Activated T-helper 1 cell treated with anti-CD3 and anti-CD28 coated beads, Interleukin-2, amount 50 U/mL, for 16 hours (primary cell): ENCODE measurements around the gene NCOA7.

Experiments used
- DNase-seq, 2 donors: peaks; one replicate each; pipeline ENCODE4 v3.0.0-alpha.2; 2020; ENCODE audit warnings: low read depth in 1 of 2, low spot score in 1 of 2

NCOA7 gene

DNA sequence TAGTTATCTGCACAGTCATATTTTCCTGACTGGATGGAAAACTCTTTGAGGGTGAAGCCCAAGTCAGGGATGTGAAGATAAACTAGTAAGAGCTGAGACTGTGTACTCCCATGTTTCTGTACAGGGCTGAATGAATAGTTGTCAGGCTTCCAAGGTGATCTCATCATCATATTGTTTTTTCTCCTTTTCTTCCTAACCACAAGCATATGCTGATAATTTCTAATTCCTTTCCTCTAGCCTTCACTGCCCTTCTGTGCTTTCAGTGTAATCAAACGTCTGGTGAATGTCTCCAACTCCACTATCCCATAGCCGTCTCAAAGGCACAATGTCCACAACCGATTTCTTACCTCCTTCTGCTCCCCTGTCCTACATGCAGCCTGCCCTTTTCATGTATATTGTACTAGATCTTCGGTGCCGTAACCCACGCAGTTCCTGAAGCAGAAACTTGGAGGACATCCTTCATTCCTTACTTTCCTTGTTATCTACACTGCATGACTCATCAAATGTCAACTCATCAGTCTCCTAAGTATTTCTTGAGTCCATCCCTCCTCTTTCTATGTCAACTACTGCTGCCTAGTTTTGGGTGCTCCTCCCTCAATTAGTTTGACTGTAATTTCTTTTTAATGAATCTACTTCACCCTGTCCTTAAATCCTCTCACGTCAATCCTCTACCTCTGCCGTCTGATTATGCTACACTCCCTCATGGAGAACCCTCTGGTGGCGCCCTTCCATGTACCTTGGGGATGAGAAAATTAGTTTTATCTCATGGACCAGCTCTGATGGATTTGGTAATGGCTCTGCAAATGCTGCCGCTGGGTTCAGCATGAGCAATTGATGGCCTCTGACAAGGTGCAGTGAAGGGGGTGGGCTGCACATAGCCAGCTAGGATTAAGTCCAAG, 21.9 kb downstream of the NCOA7 start:
- no peak for DNase-seq

DNA sequence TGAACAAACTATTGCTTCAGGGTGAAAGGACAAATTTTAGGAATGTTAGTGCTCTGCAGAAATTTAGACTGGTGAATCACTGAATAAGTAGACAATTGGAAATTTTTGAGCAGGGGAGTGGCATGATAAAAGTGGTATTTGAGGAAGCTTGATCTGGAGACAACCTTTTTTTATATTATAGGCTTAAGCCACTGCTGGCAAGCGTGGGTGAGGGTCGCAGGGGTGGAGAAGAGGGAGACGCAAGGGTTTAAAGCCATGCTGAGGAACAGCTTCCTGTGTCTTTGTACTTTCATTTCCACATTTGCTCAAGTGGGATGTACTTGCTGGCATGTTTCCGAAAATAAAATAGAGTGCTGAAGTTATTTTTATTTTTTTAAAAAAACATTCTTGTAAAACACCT, 23.7 kb downstream of the NCOA7 start:
- DNase-seq, result no peak

DNA sequence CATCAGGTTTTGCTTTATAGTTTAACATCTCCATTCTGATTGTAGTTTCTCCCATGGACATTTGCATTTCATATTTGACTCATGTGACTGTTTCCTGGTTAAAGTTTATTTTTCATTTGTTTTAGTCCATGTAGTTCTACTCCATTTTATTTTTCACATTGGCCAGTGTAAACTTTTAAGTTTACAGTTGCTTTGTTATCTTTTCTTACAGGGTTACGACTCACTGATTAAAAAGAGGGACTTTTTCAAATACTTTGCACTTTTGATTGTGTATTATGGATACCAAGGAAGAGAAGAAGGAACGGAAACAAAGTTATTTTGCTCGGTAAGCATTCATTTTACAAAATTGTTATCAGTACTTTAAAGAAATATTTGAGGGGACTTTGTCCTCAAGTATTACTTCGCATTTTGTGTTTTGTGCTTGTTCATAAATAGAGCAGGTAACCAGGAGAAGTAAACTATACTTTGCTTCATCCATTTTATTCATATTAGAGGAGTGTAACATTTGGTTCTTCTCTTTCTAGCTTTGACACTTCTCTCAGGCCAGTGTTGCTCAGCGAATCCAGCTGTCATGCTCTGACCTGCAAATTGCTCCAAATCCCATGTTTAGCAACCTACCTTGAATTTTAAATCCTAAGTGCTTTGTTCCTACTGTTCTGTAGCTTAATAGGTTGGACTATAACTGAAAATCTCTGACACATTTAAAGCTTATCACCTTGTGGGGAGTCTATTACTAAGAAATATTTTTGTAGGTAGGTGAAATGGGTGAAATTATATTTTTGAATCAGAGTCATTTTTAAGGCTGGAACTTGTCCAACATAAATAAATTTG, 24.5 kb downstream of the NCOA7 start:
- no peak for DNase-seq

DNA sequence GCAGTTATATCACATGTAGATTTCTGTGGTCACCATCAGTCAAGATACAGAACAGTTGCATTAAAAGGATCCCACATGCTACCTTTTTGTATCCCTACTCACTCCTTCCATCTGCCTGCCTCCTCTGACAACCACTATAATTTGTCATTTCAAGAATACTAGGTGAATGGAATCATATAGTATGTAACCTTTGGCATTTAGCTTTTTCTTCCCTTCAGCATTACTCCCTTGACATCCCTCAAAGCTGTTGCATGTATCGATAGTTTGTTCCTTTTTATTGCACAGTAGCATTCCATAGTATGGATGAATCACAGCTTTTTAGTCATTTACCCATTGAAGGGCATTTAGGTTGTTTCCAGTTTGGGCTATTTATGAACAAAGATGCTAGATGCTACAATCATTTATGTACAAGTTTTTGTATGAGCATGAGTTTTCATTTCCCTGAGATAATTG, 26.1 kb downstream of the NCOA7 start:
- DNase-seq, result no peak

DNA sequence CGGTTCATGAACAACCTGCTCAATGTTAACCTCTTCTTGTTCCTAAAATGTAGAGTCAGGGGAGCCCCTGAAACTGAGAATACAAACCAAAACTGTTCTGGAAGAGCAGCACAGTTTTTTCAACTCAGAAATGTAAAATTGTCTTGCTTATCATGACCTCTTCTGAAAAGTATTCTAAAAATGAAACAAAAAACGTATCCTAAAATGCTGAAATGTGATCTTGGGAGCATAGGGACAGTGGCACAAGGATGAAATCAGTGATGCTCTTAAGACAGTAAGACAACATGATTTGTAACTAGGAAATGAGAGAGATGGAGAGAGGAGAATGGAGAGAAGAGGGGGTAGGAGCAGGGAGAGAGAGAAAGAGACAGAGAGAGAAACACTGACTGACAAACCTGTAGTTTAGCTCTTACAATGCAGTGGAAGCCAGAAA, 27.5 kb downstream of the NCOA7 start:
- no peak for DNase-seq

DNA sequence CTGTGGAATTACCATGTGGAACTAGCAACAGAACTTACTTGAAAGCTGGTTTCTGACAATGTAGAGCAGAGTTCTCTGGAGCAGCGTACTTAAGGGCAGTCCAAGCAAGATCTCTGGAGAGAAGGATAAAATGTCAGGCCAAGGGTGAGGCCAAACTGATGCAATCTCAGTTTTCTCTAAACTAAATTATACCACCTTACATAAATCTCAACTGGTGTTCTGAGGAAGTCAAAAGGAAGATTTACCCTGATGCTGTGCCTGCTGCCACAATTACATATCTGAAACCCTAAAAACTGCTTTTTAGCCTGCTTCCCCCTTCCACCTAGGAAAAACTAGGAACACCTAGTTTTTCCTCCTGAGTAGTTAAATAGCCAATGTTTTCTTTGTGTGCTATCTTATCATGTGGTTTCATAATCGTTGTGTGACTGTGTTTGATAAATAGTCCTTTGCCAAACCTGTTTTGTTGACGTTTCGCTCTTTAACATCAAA, 28.1 kb downstream of the NCOA7 start:
- DNase-seq, result no peak

DNA sequence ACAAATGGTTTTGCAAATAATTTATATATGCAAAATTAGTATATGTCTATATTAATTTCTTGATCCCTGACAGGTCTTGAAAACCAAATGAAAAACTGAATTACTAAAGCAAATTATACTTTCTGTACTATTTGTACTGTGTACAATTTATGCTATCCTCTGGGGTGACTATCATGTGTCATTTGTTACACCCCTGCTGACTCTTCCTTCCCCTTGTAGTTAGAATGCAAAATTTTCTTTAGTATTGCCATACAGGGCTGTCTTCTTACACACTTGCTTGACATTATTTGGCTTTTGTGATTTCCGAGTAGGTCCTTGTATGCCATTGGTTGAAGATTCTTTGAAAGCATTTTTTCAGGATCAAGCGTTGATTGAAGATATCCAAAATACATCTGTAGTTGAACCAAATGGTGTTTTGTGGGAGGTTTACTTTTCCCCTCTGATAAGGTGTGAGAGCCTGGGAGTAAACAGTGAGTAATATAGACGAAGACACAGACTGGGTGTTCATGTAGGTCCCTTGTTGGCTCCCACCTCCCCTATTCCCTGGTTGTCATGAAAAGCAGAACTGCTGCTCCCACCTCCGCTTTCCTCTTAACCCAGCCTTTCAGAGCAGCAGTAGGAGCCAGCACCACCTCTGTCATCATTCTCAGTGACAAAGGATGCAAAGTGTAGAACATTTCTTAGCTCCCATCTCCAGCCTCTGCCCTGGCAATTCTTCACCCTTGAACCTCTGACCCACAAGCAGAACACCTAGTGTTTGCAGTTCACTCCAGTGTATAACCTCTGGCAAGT, 29.0 kb downstream of the NCOA7 start:
- no peak for DNase-seq

DNA sequence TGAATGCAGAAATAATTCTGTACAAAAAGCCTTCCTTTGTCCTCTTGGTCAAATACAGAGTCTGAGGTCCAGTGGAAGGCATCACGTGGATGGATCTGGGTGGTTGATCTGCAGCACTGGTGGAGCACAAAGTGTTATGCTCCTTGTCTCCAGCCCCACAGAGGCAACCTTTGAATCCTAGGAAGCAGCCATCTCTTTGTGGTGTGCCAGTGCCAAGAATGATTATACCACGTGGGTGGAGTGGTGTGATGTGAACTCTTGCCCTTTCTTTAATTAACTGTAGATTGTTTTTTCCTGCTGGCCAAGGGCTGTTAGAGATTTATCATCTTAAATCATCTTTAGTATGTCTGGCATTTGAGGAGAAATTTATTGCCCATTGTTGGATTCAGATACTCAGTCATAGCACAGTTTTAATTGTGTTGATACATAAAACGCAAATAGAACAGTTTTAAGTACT, 31.1 kb downstream of the NCOA7 start:
- DNase-seq, result no peak

DNA sequence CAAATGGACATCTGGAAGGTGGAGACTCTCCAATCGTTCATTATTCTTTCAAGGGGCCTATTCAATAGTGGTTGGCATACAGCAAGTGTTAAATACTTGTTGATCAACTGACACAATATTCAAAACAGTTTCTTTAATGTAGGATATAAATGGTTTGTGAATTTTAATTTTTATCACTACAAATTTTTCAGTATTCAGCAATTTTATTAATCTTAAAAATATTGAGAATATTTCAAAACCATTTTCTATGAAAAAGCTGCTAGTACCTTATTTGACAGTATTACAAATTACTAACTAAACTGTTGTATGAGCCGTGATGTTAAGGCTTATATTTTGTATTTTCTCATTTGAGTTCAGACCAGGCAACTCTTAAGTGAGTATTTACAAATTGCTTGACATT, 32.4 kb downstream of the NCOA7 start:
- DNase-seq, result no peak

DNA sequence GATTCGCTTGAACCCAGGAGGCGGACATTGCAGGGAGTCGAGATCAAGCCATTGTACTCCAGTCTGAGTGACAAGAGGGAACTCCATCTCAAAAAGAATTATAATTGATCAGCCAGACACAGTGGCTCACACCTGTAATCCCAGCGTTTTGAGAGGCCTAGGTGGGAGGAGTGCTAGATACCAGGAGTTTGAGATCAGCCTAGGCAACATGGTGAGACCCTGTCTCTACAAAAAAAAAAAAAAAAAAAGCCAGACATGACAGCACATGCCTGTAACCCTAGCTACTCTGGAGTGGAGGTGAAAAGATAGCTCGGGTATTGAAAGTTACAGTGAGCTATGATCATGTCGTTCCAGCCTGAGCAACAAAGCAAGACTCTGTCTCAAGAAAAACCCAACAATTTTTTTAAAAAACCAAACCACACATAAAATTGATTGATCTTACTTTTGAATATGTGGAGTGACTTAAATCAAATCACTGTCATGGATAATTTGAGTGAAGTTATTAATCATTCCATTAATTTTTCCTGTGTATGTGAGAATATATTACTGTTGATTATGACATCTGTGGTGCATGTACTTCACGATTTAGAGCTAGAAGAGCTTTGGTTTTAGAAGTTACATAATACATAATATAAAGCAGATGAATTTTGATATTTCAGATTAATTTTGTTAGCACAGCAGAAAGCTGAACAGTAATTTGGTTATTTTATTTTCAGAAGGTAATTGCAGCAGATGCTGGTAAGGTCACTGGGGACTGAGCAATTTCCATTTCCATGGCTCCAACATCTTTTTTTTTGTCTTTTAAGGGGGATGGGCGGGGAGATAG, 34.4 kb downstream of the NCOA7 start:
- DNase-seq, result no peak

DNA sequence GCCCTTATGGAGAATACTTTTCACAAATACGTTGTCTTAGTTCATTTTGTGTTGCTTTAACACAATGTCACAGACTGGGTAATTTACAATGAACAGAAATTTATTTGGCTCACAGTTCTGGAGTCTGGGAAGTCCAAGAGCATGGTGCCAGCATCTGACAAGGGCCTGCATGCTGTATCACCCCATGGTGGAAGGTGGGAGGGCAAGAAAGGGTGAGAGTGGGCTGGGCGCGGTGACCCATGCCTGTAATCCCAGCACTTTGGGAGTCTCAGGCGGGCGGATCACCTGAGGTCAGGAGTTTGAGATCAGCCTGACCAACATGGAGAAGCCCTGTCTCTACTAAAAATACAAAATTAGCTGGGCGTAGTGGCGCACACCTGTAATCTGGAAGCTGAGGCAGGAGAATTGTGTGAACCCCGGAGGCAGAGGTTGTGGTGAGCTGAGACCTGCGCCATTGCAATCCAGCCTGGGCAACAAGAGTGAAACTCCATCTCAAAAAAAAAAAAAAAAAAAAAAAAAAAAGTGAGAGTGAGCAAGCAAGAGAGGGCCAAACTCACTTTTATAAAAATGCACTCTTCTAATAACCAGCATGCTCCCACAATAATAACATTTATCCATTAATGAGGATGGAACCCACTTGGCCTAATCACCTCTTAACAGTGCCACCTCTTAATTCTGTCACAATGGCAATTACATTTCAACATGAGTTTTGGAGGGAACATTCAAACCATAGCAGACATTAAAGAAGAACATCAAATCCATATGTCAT, 36.1 kb downstream of the NCOA7 start:
- DNase-seq, result no peak

DNA sequence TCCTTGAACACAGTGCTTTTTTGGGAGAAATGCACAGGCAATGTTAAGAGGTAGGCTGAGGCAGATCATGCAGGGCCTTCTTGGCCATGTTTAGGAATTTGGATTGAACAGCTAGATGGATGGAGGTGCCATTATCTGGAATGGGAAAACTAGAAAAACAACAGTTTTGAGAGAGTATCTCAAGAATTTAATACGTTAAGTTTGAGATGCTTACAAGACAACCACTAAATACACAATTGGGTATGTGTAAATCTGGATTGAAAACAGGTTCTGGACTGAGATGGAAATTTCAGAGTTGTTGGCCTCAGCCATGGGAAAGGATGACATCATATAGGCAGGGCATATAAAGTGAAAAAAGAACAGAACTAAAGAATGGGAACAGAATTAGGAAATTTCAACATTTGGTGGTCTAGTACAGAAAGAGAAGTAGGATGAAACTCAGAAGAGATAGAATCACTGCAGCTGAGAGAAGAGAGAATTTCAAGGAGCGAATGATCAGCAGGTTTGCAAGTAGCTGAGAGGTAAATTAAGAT, 37.1 kb downstream of the NCOA7 start:
- no peak for DNase-seq

DNA sequence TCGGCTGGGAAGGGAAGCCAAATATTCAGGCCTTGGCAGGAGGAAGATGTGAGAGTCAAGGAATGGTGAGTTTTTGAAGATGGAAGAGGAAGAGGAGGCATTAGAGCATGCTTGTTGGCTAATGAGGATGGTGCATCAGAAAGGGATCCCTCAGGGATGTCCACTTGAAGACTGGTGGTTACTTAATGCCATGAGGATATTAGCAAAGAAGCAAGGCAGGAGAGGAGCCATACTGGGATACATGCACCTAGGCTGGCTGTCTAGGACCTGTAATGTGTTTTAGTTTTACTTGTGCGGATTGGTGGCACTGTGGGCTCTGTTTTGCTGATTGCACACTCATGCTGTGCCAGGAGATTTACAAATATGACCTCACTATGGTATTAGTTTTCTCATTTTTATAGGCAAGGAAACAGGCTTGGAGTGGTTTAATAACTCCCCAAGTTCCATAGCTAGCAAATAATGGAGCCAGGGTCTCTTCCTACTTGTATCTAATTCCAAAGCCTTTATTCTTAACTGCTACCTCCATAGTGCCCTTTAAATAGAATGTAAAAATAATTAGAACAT, 37.8 kb downstream of the NCOA7 start:
- no peak for DNase-seq

DNA sequence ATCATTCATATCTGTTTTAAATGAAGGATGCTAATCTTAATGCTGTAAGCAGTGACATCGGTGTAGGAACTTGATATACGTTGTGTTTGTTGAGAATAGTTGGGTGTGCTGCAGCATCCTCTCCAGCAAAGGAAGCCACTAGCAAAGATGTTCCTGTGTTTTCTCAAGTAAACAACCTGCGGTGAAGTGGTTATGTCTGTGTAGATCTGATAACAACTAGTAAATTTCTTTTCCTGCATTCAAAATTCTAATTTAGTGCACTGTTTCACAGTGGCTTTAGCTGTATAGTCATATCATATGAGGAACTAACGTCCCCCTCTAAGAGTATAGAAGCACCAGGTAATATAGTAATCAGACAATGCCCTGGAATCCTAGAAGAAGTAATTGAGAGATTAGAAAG, 38.7 kb downstream of the NCOA7 start:
- no peak for DNase-seq

DNA sequence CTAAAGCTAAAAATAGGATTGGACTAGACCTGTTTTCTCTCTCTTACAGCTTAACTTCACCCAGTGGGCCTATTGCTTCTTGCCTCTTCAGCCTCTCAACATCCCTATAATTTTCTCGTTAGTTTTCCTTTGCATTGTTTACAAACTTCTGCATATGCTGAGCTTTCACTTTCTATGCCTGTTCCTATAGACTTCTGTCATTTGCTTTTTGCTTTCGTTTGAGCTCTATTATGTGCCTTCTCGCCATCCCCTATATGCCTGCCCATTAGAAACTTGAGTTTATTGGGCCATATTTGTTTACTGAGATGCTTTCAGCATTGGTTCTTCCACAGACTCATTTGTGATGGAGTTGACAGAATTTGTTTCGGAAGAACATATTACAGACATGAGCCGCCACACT, 40.9 kb downstream of the NCOA7 start:
- DNase-seq, result no peak

DNA sequence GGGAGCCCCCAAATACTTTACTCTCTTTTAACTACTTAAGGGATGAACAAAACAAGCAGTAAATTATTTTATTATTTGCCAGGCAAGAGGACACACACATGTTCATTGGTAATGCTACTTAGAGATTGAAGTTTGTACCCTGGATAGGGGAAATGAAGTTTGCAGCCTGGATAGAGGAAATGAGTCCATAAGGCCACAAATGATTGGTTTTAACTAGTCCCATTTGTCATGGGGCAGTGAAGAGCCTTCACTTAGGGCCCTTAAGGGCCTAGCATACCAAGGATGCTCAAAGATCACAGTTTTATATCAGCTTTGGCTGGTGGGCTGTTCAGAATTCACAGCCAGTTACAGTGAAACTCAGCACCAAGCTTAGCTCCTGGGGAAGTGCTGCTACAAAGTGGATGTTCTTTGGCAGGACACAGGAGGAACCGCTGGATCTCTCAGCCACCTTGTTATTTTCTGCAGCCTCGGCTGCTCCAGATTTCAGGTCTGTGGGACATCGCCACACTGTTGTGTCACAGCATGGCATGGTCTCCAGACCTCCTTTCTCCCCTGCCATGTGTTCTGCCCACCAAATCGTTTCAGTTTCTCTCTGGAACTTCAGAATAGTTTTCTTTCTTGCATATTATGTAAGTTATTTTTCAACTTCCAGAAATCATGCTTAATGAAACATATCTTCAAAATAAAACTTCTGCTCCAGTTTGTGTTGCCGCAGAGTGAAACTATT, 41.8 kb downstream of the NCOA7 start:
- no peak for DNase-seq

DNA sequence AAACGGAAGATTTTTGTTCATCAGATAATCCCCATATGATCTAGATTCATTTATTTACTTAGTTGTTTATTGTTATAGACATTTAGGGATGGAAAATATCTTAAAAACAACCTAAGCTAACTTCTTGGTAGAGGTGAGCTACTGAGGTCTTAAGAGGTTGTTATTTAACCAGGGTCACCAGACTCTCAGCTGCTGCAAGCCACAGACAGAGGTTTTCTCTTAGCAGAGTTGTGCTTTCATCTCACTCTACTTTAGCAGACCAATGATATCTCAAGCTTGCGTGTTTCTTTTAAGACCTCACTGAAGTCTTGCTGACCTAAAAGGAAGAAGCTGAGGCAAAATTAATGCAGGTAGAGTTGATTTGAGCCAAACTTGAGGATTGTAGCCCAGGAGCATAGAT, 43.6 kb downstream of the NCOA7 start:
- DNase-seq, result no peak

DNA sequence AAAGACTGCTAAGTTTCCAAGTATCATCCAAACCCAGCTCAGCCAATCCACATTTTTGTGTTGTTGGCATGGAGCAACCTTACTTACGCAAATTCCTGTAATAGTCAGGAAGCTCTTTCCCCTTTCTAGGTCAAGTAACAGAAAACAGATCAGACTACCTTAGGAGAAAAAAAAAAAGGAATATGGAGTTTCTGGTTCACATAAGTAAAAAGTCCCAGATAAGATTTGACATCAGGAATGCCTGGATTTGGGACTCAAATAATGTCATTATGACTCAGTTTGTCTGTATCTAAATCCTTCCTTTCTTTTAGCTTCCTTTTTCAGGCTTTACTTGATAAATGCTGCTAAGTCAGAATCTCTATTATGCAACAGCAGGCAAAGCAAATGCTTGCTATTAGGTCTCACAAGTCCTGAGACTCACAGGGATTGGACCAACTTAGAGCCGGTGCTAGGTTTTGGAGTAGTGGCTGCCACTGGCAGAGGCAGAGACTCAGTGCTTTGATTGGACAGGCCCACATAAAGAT, 44.5 kb downstream of the NCOA7 start:
- no peak for DNase-seq
